GM15510 (cell line): ENCODE results near the gene S100A16.

Source experiments
- POLR2A ChIP-seq: IDR thresholded peaks from 3 replicates; pipeline ENCODE4 v1.6.1; 2011; ENCODE audit warnings: borderline replicate concordance; ENCODE audit not compliant: insufficient read length; ENCODE audit errors: extremely low read depth

Gene S100A16

DNA sequence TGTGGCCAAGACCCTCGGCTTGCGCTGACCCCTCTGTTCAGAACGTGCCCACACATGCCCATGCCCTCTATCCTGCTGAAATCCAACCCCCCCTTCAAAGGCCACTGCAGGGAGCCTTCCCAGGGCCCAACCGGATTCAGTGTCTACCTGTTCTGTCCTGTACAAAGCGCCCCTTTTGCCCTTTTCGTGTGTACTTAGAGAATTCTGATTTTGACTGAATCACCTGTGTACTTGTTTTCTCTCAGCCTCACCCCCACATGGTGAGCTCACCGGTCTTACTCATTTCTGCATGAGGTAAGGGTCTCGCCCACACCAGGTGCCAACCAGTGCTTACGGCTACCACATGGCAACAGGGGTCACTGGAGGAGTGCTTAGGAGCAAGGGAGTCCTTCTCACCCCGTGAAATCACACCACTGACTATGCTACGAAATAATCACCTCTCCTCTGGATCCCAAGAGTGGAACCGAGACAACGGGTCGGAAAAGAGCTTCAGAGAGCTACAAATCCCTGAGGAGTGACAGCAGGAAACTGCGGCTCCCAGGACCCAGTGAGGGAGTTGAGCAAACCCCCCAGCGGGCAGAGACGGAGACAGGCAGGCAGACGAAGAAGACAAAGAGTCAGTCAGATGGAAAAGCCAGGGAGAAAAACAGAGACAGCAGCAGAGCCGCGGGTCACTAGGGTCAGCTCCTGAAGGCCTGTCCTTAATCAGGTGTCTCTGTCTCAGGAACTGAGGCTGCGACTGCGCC is 45.1 kb downstream of the S100A16 start:
- no peak for TF ChIP-seq POLR2A

DNA sequence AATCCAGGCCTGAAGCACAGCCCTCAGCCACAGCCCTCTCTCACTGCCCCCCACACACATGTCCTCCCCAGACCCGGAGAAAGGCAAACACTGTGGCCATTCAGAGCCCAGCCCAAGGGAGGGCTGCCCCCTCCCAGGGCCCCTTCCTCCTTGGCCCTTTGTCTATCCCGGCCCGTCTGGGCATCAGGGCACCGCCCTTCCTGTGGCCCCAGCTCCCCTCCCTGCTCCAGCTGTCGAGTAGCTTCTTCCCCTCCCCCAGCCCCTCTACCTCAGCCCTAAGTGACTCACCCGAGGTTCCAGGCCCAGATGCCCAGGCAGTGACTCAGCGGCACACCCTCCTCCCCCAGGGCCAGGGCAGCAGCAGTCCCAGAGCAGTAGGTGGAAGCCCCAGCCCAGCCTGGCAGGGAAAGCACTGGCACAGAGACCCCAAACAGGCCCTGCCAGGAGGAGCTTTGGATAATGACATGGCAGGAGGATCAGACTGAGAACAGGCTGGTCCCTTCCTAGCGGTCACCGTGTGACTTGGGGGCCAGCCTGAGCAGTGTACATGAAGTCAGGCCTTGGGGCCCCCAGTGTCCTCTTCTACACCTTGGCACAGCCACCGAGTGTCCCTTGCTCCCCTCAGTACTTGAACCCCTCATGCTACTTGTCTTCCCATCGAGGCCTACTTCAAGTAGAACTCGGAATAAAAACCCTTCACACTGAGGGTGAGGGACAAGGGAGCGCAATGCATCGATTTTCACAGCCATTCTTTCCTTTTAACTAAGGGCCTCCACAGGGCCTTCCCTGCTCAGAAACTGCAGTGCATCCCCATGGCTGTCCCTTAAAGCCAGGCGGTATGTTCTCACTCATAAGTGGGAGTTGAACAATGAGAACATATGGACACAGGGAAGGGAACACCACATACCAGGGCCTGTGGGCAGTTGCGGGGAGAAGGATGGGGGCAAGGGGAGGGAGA is 46.2 kb downstream of the S100A16 start:
- no peak for TF ChIP-seq POLR2A

DNA sequence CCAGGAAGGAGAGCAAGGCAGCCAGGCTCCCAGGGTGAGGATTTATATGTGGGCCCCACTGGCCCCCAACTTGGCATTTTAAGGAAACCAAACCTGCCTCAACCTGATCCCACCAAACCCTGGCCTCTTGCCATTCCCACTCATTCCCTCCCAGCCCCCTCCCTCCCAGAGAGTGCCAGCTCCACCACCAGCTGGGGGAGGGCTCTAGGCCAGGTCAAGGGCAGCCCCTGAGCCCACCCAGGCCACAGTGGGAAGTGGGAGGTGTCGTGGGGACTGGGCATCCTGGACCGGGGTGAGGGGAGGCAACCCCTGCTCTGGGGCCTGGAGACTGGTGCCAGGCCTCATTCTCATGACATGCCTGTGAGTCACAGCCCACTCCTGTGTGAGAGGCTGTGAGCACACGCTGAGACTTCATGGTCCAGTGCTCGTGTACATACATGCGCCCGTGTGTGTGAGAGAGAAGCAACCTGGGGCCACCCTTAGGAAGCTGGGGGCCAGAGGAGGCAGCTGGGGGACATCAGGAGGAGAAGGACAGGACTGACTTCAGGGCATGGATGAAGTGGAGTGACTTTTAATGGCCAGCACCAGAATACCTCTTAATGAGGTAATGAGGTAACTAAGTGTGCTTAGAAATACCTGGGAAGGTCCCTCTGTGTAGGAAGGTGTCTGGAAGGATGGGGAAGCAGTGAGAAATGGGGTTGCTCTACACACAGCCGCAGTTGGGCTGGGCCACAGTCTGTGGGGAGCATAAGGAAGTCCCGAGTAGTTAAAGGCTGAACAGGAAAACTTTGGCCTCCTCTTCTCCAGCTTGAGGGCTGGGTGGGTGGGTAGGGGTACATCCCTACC is 47.2 kb downstream of the S100A16 start, which contains the start of gene S100A2:
Gene S100A2 (minus strand): TSS at position 316 of the 846 bp plus-strand sequence. CDS start 1,967 bp downstream, outside the sequence.
- no peak for TF ChIP-seq POLR2A

DNA sequence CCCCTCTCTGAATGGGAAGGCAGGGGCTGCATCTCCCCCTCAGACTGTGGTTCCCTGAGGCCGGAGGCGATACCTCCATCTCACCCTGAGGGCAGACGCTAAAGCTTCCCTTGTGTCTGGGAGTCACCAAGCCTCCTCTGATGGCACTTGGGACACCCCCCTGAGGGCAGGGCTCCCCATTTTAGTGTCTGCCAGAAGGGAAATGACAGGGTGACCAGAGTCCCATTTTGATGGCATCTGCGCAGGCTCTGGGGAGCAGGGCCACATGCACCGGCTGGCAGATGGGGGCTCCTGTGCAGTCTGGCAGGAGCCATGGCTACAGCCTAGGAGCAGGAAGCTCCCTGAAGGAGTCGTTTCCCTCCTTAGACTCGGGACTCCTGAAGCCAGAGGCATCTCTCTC is 48.9 kb downstream of the S100A16 start:
- TF ChIP-seq POLR2A = no peak

DNA sequence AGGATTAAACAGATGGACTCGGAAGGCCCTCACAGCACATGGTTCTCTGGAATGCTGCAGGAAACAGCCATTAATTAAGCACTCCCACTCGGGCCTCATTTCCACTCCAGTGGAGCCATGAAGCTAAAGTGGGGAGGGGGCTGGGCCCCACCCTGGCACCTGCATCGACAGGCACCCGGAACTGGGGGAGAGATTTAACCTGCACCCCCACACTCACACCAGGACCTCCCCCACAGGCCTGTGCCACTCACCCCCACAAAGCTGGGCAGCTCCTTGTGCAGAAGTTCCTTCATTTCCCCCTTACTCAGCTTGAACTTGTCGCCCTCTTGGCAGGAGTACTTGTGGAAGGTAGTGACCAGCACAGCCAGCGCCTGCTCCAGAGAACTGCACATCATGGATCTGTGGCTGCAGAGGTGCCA is 49.4 kb downstream of the S100A16 start:
- TF ChIP-seq POLR2A = no peak

DNA sequence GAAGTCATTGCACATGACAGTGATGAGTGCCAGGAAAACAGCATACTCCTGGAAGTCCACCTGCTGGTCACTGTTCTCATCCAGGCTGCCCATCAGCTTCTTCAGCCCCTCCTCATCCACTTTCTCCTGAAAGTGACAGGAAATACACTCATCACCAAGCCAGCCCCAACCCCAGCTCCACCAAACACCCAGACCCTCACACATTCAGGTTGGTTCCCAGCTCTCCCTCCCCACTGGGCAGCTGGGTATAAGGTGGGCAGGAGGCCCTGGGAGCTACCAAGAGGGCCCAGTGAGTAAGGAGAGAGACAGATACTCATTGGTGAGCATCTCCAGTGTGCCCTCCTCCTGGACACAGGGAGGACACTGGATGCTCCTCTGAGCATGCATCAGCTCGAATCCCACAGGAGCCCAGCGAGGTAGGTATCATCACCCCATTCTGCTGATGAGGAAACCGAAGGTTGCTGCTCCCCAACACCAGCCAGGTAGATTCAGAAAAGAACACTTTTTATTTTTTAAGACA is 51.4 kb downstream of the S100A16 start:
- TF ChIP-seq POLR2A = no peak

DNA sequence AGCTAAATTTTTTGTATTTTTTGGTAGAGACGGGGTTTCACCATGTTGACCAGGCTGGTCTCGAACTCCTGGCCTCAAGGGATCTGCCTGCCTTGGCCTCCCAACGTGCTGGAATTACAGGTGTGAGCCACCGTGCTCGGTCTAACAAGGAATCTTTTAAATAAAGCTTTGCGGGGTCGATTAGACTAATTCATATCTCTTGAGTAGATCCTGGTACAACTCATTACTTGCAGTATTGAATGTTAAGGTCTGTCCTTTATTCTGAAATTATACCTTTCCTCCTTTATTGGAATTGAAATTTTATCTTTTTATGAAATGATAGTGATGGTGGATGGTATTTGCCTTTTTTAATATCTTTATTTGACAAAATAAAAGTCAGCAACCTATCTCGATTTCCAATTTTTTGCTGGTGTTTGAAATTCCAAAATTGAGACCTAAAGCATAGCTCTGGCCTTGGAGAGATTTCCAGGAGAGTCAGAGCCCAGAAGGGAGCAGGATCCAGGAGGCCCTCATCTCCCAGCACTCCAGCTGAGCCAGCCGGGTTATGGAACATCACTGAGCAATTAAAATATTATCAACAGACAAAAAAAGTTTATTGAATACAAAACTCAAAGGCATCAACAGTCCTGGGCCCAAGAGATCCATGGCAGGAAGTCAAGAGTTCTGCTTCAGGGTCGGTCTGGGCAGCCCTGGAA is 52.0 kb downstream of the S100A16 start:
- TF ChIP-seq POLR2A = no peak

DNA sequence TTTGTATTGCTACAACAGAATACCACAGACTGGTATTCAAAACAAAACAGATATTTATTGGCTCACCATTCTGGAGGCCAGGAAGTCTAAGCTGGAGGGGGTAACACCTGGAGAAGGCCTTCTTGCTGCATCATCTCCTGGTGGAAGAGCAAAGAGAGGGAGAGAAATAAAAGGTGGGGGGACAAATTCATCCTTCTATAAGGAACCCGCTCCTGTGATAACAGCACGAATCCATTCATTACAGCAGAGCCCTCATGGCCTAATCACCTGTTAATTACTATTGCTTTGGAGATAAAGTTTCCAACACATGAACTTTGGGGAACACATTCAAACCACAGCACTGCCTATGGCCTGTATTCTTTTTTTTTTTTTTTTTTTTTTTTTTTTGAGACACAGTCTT is 52.7 kb downstream of the S100A16 start:
- TF ChIP-seq POLR2A = no peak

DNA sequence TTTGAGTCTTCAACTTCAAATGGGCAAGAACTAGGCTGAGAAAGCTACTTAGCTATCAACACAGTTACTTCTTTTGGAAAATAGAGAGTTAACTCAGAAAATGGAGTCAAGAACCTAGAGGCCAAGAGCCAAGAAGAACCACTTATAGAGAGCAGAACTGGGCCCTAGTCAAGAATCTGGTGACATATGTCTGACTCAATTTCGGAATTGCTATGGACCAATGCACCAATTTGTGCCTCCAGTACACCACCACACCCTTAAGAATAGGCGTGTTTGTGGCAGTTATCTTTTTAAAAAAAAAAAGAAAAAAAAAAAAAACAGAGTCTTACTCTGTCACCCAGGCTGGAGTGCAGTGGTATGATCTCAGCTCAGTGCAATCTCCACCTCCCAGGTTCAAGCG is 55.1 kb downstream of the S100A16 start:
- no peak for TF ChIP-seq POLR2A
